Ramos (cell line): ENCODE results near the gene HAPSTR1.
"Not testable (repeated sequence)": the region's sequence is repeated elsewhere in the genome, so short reads cannot be mapped to it uniquely, and the experiment has no call there.

Experiments
- in situ Hi-C: fragments of 300-500 bp; cut with MboI; formaldehyde crosslinking; loops from one replicate; pipeline ENCODE4 v1.14.3; 2022; ENCODE audit warnings: low sequenced_read_pairs; ENCODE audit not compliant: unreplicated experiment

The HAPSTR1 gene

GRCh38 chr16:9090960-9091866 is at the start of gene HAPSTR1:
TSS of gene HAPSTR1 (plus strand) at chr16:9091644. CDS start at chr16:9092045, 401 bp downstream.
- in situ Hi-C loops, result loop anchor here (25.0 kb wide), 1 partner anchor 1796 kb away; the partner anchor contains the start of gene CIITA

DNA sequence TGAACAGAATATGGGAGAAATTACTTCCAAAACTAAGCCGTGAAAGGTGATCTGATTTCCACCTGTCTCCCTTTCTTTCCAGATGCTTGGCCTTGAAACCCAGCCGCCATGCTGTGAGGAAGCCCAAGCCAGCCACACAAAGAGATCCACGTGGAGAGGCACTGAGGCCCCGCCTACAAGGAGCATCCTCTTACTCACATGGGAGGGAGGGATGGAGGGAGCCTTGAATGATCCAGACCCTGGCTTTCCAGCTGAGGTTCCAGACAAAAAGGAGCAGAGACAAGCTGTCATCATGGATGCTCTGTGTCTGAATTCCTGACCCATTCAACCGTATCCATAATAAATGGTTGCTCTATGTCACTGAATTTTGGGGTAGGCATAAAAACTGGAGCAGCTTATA is 48.9 kb upstream of the HAPSTR1 start:
- in situ Hi-C loops, result no loop called here

GRCh38 chr16:9042964-9043680 is 48.3 kb upstream of the HAPSTR1 start:
- in situ Hi-C loops, result no loop called here

DNA sequence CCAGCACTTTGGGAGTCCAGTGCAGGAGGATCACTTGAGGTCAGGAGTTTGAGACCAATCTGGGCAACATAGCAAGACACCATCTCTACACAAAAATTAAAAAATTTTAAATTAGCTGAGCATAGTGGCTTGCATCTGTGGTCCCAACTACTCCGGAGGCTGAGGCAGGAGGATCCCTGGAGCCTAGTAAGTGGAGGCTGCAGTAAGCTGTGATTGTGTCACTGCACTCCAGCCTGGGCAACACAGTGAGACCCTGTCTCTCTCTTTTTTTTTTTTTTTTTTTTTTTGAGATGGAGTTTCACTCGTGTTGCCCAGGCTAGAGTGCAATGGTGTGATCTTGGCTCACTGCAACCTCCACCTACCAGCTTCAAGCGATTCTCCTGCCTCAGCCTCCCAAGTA is 45.9 kb upstream of the HAPSTR1 start:
- in situ Hi-C loops, result not testable (repeated sequence)

- in situ Hi-C loops, result no loop called here
These were observed 44.8 kb upstream of the HAPSTR1 start for GRCh38 chr16:9046667-9047055.

DNA sequence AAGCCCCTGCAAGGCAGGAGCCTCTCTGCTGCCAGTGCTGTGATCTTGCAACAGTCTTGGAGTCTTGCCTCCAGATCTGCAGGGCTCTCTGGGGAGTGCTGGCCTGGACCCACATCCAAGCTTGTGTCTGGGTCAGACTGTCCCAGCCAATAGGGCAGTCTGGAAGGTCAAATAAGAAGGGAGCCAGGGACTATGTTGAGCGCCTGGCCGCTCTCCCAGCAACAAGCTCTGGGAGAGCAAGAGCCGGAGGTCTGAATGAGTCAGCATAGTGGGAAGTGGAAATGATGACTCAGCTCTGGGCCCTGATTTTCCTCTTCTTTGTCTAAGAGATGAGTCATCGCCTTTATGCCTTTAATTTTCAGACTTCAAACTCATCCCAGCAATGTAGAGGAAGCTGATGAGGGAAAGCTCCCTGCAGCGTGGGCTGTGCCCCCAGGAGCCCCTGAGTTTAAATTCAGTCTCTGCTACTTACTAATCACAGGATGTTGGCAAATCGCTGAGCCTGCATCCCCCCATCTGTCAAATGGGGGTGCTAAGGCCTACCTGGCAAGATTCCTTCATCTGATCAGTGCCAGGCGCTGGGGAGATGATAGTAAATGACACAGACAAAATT is 43.6 kb upstream of the HAPSTR1 start:
- in situ Hi-C loops, result no loop called here

- in situ Hi-C loops, result no loop called here
These were observed 43.1 kb upstream of the HAPSTR1 start for GRCh38 chr16:9048302-9048700.

DNA sequence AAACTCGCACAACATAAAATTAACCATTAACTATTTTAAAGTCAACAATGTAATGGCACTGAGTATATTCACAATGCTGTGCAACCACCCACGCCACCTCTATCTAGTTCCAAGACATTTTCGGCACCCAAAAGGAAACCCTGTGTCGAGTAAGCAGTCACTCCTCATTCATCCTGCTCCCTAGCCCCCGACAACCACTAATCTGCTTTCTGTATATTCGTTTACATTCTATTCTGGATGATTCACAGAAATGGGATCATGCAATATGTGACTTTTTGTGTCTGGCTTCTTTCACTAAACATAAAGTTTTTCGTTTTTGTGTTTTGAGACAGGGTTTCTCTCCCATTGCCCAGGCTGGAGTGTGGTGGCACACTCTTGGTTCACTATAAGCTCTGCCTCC is 42.2 kb upstream of the HAPSTR1 start:
- in situ Hi-C loops, result no loop called here

- in situ Hi-C loops, result no loop called here
These were observed 41.2 kb upstream of the HAPSTR1 start for GRCh38 chr16:9050102-9050830.

GRCh38 chr16:9053006-9053601 is 38.3 kb upstream of the HAPSTR1 start:
- in situ Hi-C loops, result no loop called here

DNA sequence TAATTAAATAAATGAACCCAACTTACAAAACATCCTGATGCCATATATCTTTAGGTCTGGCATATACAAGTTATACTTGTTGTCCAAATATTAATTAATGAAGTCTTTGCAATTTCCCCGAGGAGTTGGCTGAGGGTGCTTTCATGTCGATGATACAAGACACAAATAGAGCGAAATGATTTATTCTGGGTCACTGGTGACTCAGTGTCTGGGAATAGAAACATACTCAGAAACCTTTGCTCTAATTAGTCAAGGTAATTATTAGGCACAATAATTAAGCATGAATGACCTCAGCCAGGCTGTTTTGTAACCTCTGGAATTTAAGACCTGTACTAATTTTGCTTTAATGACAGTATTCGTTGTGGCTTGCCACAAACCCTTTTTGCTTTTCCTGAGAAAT is 37.0 kb upstream of the HAPSTR1 start:
- in situ Hi-C loops, result no loop called here

DNA sequence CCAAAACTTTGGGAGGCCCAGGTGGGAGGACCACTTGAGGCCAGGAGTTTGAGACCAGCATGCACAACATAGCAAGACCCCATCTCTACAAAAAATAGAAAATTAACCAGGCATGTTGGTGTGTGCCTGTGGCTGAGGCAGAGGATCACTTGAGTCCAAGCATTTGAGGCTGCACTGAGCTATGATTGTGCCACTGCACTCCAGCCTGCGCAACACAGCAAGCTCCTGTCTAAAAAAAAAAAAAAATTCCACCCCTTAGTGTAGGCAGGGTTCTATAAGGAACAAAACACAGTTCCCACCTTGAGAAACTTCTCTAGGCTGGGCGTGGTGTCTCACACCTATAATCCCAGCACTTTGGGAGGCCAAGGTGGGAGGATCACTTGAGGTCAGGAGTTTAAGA is 36.3 kb upstream of the HAPSTR1 start:
- in situ Hi-C loops, result no loop called here

GRCh38 chr16:9055661-9056060 is 35.8 kb upstream of the HAPSTR1 start:
- in situ Hi-C loops, result no loop called here

- in situ Hi-C loops, result no loop called here
These were observed 35.4 kb upstream of the HAPSTR1 start for GRCh38 chr16:9056061-9056460.

DNA sequence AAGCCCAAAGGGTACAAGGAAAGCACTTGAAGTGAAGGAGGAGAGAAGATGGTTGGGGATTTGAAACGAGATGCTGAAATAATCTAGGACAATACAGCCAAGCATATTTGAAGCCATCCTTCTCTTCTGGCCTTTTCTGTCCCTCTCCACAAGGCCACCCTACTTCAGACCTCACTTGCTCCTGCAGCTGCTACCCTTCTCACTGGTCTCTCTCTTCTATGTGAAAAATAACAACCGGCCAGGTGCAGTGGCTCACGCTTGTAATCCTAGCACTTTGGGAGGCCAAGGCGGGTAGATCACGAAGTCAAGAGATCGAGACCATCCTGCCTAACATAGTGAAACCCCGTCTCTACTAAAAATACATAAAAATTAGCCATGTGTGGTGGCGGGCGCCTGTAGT is 33.2 kb upstream of the HAPSTR1 start:
- in situ Hi-C loops, result no loop called here

- in situ Hi-C loops, result no loop called here
These were observed 31.2 kb upstream of the HAPSTR1 start for GRCh38 chr16:9060225-9060624.

- in situ Hi-C loops, result no loop called here
These were observed 30.1 kb upstream of the HAPSTR1 start for GRCh38 chr16:9061358-9061813.

GRCh38 chr16:9062301-9062700 is 29.1 kb upstream of the HAPSTR1 start:
- in situ Hi-C loops, result no loop called here

DNA sequence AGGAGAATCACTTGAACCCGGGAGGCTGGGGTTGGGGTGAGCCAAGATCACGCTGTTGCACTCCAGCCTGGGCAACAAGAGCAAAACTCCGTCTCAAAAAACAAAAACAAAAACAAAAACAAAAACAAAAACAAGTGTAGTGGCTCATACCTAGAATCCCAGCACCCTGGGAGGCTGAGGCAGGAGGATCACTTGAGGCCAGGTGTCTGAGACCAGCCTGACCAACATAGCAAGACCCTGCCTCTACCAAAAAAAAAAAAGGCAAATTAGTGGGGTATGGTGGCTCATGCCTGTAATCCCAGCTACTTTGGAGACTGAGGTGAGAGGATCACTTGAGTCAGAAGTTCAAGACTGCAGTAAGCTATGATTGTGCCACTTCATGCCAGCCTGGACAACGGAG is 26.4 kb upstream of the HAPSTR1 start:
- in situ Hi-C loops, result no loop called here

DNA sequence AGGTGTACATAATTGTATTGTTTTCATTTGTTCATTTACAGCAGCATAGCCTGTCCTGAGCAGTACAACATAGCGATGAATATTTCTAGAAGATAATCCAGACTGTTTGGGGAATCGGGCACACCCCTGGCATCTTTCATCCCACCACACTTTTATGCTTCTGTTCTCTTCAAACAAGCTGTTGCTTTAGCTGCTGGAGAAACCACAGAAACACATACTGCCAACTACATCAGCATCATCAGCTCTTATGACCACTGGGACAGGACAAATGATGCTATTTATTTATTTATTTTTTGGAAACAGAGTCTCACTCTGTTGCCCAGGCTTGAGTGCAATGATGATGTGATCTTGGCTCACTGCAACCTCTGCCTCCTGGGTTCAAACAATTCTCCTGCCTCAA is 22.6 kb upstream of the HAPSTR1 start:
- in situ Hi-C loops, result no loop called here
